ENCODE data around the gene ELL.

GRCh38 chr19:18433015-18433691, 88.7 kb downstream of the ELL start:
- TF ChIP-seq CTCF (IDR thresholded peaks at IDR 0.05; ENCODE audit: insufficient read depth, low read length) = no peak
- no peak for TF ChIP-seq POLR2AphosphoS5 (IDR thresholded peaks at IDR 0.05; ENCODE audit: low read depth)
- no peak for TF ChIP-seq REST (IDR thresholded peaks at IDR 0.05; ENCODE audit: insufficient replicate concordance, low read depth)

Data from HL-60 (cell line).